Fibroblast of the aortic adventitia (primary cell): ENCODE measurements around the gene CYB5R3. TPM values are rescaled to one million over a fixed set of nuclear protein-coding genes. Genes with fewer than 3 reads are reported as not detected.
A peak's percentile ranks its signal among the peaks of the same experiment; 100 is the strongest.

Source experiments
- DNase-seq: peaks from one replicate; pipeline ENCODE4 v3.0.0-alpha.2; 2010; ENCODE audit warnings: low read depth
- H3K4me3 ChIP-seq: 2 replicates; pipeline ENCODE4 v1.5.1; 2011; ENCODE audit warnings: low read depth, mild to moderate bottlenecking, control low read depth, low read length, moderate library complexity
- total RNA-seq: library from RNA; depleted of rRNA; stranded (reverse); fragments of >200 nt; gene quantifications from 2 replicates; pipeline ENCODE4 v1.2.3, GENCODE V29; 2012; ENCODE audit warnings: low replicate concordance
- TF ChIP-seq, protein P1 (sequence below): IDR thresholded peaks from 2 replicates; pipeline ENCODE4 v1.5.1; 2011; ENCODE audit warnings: mild to moderate bottlenecking, low read length, control low read depth, inconsistent platforms; ENCODE audit not compliant: insufficient read depth

CYB5R3 gene
- total RNA-seq, 1 donor, result 113 TPM

DNA sequence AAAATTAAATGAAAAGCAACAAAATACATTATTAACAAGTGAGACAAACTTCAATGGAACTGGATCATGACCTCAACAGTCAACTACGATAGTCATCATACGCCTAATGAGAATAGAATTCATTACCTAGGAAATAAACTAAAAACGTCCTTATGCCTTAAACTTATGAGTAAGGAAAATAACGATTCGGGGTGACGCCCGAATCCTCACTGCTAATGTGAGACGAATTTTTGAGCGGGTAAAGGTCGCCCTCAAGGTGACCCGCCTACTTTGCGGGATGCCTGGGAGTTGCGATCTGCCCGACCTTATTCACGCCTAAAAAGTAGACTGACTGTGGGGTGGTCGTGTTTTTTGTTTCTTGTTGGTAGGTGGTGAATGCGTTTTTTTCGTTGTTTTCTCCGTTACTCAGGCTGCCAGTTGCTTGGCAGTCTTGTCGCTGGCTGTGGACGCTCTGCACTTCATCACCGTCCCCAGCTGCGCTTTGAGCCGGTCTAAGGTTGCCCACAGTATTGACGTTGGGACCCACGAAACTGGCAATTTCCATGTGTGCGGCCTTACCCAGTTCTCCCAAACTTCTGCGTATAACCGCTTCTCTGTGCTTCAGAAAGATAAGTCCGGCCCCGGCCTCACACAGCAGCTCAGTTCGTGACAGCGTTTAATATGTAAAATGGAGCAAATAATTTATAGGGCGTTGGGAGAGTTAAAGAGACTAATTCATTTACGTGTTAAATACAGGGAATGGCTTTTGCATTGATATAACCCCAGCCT is 33.9 kb downstream of the CYB5R3 start:
- DNase-seq, result peak; percentile 98
- peak overlapping the region; percentile 28 for H3K4me3 ChIP-seq
- TF ChIP-seq, protein P1, sequence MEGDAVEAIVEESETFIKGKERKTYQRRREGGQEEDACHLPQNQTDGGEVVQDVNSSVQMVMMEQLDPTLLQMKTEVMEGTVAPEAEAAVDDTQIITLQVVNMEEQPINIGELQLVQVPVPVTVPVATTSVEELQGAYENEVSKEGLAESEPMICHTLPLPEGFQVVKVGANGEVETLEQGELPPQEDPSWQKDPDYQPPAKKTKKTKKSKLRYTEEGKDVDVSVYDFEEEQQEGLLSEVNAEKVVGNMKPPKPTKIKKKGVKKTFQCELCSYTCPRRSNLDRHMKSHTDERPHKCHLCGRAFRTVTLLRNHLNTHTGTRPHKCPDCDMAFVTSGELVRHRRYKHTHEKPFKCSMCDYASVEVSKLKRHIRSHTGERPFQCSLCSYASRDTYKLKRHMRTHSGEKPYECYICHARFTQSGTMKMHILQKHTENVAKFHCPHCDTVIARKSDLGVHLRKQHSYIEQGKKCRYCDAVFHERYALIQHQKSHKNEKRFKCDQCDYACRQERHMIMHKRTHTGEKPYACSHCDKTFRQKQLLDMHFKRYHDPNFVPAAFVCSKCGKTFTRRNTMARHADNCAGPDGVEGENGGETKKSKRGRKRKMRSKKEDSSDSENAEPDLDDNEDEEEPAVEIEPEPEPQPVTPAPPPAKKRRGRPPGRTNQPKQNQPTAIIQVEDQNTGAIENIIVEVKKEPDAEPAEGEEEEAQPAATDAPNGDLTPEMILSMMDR, result no peak

DNA sequence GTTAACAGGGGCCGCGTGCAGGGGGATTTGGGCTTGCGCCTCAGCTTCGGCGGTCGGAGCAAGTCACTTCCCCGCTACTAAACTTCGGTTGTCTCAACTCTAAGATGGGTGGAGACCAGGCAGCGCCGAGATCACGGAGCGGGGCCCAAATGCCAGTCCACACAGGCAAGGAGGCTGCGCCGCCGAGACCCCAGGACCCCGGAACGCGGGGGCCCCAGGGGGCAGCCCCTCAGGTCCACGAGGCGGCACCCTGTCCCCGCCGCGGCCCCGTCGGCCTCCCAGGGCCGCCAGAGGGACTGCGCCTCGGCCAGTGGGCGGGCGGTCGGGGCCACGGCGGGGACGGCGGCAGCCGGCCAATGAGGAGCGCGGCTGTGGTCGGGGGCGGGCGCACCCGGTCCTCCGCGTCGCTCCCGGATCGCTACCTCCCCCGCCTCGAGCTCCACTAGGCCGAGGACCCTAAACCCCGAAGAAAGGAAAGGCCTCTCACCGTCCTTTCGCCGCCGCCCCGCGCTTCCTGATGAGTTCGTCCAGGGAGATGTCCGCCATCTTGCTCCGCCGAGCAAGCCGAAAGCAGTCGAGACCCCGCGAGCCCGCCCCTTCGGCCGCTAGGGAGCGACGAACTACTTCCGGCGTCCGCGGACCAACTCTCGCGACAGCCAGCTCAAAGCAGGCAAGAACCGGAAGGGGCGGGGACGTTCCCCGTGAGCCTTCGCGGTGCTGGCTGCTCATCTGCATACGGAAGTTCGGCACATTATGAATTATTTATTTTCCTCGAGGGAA is 34.7 kb downstream of the CYB5R3 start, which contains the start of gene POLDIP3:
Gene POLDIP3 (minus strand): TSS at position 572 of the 780 bp plus-strand sequence. CDS start 26 bp downstream, at position 546.
- H3K4me3 ChIP-seq, result peak within 1 kb of the TSS; percentile 82
- peak; percentile 99 for DNase-seq
- TF ChIP-seq, protein P1, result no peak

DNA sequence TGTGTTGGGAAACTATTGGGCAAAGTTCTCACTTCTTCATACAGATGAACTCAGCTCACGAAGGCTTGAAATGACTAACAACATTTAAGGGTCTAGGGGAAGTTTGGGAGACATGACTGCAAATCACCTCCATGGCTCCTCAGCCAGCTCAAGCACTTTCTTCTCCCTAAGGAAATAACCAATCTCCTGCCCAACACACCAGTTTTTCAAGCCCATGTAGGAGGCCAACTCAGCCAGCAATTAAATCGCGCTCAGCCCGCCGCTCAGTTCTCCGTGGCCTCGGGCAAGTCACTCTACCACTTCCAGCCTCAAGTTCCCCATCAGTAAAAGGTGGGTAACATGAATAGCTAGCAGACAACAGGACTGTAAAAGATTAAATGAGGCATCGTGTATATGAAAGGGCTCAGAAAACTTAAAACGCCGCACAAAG is 35.3 kb downstream of the CYB5R3 start:
- no peak for DNase-seq
- TF ChIP-seq, protein P1, result no peak
- H3K4me3 ChIP-seq, result peak overlapping the region; percentile 82

DNA sequence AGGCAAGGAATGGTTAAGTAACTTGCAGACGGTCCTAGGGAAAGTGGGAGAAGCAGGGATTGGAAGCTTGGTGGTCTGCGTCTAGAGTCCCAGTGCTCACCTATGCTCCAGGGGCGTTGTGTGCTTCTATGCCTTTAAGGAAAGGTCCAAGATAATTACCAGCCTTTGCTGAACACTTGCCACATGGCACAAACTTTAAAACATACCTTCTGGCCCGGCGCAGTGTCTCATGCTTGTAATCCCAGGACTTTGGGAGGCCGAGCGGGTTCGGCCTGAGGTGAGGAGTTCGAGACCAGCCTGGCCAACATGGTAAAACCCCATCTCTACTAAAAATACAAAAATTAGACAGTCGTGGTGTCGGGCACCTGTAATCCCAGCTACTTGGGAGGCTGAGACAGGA is 36.9 kb downstream of the CYB5R3 start:
- no peak for DNase-seq
- no peak overlapping the region for H3K4me3 ChIP-seq
- TF ChIP-seq, protein P1, result no peak

DNA sequence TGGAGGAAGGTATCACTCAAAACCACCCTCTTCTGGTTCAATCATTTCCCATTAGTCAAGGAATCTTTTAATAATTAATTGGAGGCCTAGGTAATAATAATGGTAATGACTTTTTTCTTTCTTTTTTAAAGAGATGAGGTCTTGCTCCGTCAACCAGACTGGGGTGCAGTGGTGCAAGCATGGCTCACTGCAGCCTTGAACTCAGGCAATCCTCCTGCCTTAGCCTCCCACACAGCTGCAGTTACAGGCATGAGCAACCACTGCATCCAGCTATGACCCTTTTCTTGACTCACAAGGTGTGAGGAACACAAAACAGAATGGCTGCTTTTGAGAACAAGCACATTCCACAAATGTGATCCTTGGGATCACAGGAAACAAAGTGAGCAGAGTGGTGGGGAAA is 38.1 kb downstream of the CYB5R3 start:
- no peak overlapping the region for H3K4me3 ChIP-seq
- no peak for DNase-seq
- TF ChIP-seq, protein P1, result no peak

DNA sequence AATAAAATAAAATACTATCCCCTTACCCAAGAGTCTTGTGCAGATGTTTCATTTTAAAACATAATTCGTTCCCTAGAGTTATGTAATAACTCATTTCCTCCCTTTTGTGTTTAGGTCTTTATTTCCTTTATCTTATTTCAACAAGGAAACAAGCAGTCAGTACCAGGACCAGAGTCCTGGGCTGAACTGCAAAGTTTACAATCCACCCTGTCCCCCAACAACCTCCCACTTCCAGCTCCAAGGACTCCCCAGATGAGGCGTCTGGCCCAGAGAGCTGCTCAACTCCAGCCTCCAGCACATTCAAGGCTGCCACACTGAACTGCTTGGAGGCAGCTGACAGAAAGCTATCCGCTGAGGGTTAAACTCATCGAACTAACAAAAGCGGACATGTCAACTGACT is 39.0 kb downstream of the CYB5R3 start:
- TF ChIP-seq, protein P1, result no peak
- DNase-seq, result no peak
- no peak overlapping the region for H3K4me3 ChIP-seq
